H1 (cell line): Measurements from ENCODE around the gene EXOC2. TPM values are rescaled to one million over a fixed set of nuclear protein-coding genes. Genes with fewer than 3 reads are reported as not detected.

ENCODE experiments used
- ATF3 ChIP-seq: IDR thresholded peaks from 2 replicates; pipeline ENCODE4 v1.6.1; 2011; ENCODE audit warnings: low read depth, mild to moderate bottlenecking, low read length; ENCODE audit not compliant: insufficient read depth
- CHD7 ChIP-seq: fragments of 300-600 bp; sonication (generic); IDR thresholded peaks from 2 replicates; pipeline ENCODE4 v1.7.1; 2012; ENCODE audit warnings: low read length, moderate library complexity, mild to moderate bottlenecking, inconsistent platforms; ENCODE audit not compliant: insufficient replicate concordance
- CTBP2 ChIP-seq: IDR thresholded peaks from 2 replicates; pipeline ENCODE4 v1.7.0; 2011; ENCODE audit warnings: borderline replicate concordance, mild to moderate bottlenecking, moderate library complexity, mixed read lengths, low read length; ENCODE audit not compliant: insufficient read depth, insufficient read length
- GABPA ChIP-seq: IDR thresholded peaks from 2 replicates; pipeline ENCODE4 v1.6.1; 2011; ENCODE audit warnings: mild to moderate bottlenecking, low read length, moderate library complexity, borderline replicate concordance; ENCODE audit not compliant: insufficient read depth
- KDM1A ChIP-seq: fragments of 200-600, 300-600 bp; sonication (generic); IDR thresholded peaks from 2 replicates; pipeline ENCODE4 v1.7.1; 2016; ENCODE audit warnings: mild to moderate bottlenecking, low read length, borderline replicate concordance
- MAX ChIP-seq: IDR thresholded peaks from 2 replicates; pipeline ENCODE4 v1.6.1; 2012; ENCODE audit warnings: inconsistent platforms
- NRF1 ChIP-seq: IDR thresholded peaks from 2 replicates; pipeline ENCODE4 v1.6.1; 2011; ENCODE audit warnings: mild to moderate bottlenecking, low read depth, low read length, improper control_type of control experiment
- PHF8 ChIP-seq: fragments of 200-600 bp; sonication (generic); conservative IDR thresholded peaks from 2 replicates; pipeline ENCODE4 v1.7.1; 2012; ENCODE audit warnings: low read depth, mild to moderate bottlenecking, inconsistent platforms, low read length, moderate library complexity
- RXRA ChIP-seq: IDR thresholded peaks from 2 replicates; pipeline ENCODE4 v1.6.1; 2011; ENCODE audit warnings: low read depth, mild to moderate bottlenecking, low read length, moderate library complexity; ENCODE audit not compliant: insufficient read depth
- SIN3A ChIP-seq, 2 experiments: IDR thresholded peaks in 1 of 2; conservative IDR thresholded peaks in 1 of 2; 2 replicates each; pipeline ENCODE4 v1.6.1; 2011 to 2012; ENCODE audit warnings: low read length in 2 of 2, improper control_type of control experiment in 1 of 2, low read depth in 1 of 2, mild to moderate bottlenecking in 1 of 2
- polyA plus RNA-seq, 7 experiments: library from polyadenylated mRNA; depleted of rRNA in 3 of 7; stranded (reverse) in 5 of 7; unstranded in 2 of 7; fragments of >200 nt in 5 of 7; fragments of 200-250 nt in 2 of 7; gene quantifications; 1 replicate in 5 of 7; 2 replicates in 1 of 7; 4 replicates in 1 of 7; pipeline versions ENCODE4 v1.2.1 to v1.2.3, GENCODE V29; 2011 to 2013; ENCODE audit warnings: missing spikeins in 2 of 7, mixed read lengths in 2 of 7
- total RNA-seq: library from RNA; stranded (reverse); fragmentation: NEBNext Ultra II Directional; extraction: Animal tissue kit (Norgen Biotek cat#: 25700); gene quantifications from 2 replicates; pipeline ENCODE4 v1.2.1, GENCODE V29; 2021

The EXOC2 gene
- total and polyA plus RNA-seq, 2 of the 8 experiments (the other 6 are each of a cell fraction or from before 2014, with no cell fraction given), result 25.5 to 44.4 TPM

- TF ChIP-seq CHD7 (no peak), GABPA (no peak), MAX (no peak), KDM1A (no peak), CTBP2 (no peak), ATF3 (no peak), SIN3A (conservative IDR thresholded peaks at IDR 0.05 in 1 of 2, IDR thresholded peaks at IDR 0.05 in 1 of 2; ENCODE audit: low read depth in 1 of 2, low read length in 2 of 2) (no peak), NRF1 (no peak), RXRA (no peak), PHF8 (no peak)
These were observed 124.9 kb downstream of the EXOC2 start (continued) for GRCh38 chr6:568085-568484.
